Suprapubic skin (tissue), 4 donors: ENCODE results near the gene DRAM1. TPM values are rescaled to one million over a fixed set of nuclear protein-coding genes. Genes with fewer than 3 reads are reported as not detected.

Experiments
- DNase-seq, 2 donors: peaks; one replicate each; pipeline ENCODE4 v3.0.0-alpha.2; 2019; ENCODE audit warnings: low spot score in 2 of 2
- H3K27ac ChIP-seq: fragments of 200-600 bp; sonication (generic); one replicate; pipeline ENCODE4 v1.5.1; 2019
- H3K27me3 ChIP-seq: fragments of 200-600 bp; sonication (generic); one replicate; pipeline ENCODE4 v1.5.1; 2019
- H3K36me3 ChIP-seq: fragments of 200-600 bp; sonication (generic); one replicate; pipeline ENCODE4 v1.5.1; 2019
- H3K4me1 ChIP-seq: fragments of 200-600 bp; sonication (generic); one replicate; pipeline ENCODE4 v1.5.1; 2019
- H3K4me3 ChIP-seq: fragments of 200-600 bp; sonication (generic); one replicate; pipeline ENCODE4 v1.5.1; 2019; ENCODE audit warnings: mild to moderate bottlenecking
- H3K9me3 ChIP-seq: fragments of 200-600 bp; sonication (generic); one replicate; pipeline ENCODE4 v1.5.1; 2019
- EP300 ChIP-seq: sonication (generic); formaldehyde crosslinking; IDR thresholded peaks from one replicate; pipeline ENCODE4 v1.6.1; 2017; ENCODE audit warnings: antibody characterized with exemption
- POLR2A ChIP-seq, 2 donors: fragments of 450-650 bp; IDR thresholded peaks; one replicate each; pipeline ENCODE4 v1.6.1; 2017; ENCODE audit warnings: antibody characterized with exemption in 2 of 2, mild to moderate bottlenecking in 2 of 2, moderate library complexity in 2 of 2
- POLR2AphosphoS5 ChIP-seq, 3 donors: sonication (generic); formaldehyde crosslinking; IDR thresholded peaks; one replicate each; pipeline ENCODE4 v1.6.1; 2017; ENCODE audit warnings: antibody characterized with exemption in 3 of 3
- WGBS: methylation state at CpG from one replicate; pipeline ENCODE4 v1.1.5; 2018; 5-methylcytosine and 5-hydroxymethylcytosine counted together
- total RNA-seq, 4 donors: library from RNA; depleted of rRNA; stranded (reverse); fragments of >200 nt; gene quantifications; one replicate each; pipeline ENCODE4 v1.1.0, GENCODE V29; 2016
- TF ChIP-seq, protein P1 (sequence below), 2 donors: fragments of 200-600 bp in 1 of 2; fragments of 450-650 bp in 1 of 2; sonication (generic) in 1 of 2; IDR thresholded peaks; one replicate each; pipeline ENCODE4 v1.5.1; 2016 to 2019; ENCODE audit warnings: antibody characterized with exemption in 2 of 2, mild to moderate bottlenecking in 1 of 2, moderate library complexity in 1 of 2

The DRAM1 gene
- total RNA-seq, 4 donors from 2014 or later: 4.8 to 7.4 (median 6.9) TPM

DNA sequence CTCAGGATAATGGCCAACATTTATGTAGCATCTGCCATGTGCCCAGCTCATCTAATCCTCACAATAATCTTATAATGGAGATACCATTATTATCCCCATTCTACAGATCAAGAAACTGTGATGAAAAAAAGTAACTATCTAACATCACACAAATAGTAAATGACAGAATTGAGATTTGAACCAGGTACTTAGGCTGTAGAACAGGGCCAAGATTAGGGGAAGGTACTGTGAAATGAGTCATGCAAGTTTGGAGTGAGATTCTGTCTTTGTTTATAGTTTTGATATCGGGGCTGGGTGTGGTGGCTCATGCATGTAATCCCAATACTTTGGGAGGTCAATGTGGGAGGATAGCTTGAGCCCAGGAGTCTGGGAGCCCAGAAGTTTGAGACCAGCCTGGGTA, 45.4 kb upstream of the DRAM1 start:
- TF ChIP-seq POLR2AphosphoS5 (IDR thresholded peaks at IDR 0.05): no peak
- TF ChIP-seq, protein P1, sequence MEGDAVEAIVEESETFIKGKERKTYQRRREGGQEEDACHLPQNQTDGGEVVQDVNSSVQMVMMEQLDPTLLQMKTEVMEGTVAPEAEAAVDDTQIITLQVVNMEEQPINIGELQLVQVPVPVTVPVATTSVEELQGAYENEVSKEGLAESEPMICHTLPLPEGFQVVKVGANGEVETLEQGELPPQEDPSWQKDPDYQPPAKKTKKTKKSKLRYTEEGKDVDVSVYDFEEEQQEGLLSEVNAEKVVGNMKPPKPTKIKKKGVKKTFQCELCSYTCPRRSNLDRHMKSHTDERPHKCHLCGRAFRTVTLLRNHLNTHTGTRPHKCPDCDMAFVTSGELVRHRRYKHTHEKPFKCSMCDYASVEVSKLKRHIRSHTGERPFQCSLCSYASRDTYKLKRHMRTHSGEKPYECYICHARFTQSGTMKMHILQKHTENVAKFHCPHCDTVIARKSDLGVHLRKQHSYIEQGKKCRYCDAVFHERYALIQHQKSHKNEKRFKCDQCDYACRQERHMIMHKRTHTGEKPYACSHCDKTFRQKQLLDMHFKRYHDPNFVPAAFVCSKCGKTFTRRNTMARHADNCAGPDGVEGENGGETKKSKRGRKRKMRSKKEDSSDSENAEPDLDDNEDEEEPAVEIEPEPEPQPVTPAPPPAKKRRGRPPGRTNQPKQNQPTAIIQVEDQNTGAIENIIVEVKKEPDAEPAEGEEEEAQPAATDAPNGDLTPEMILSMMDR (IDR thresholded peaks at IDR 0.05): no peak
- TF ChIP-seq POLR2A (IDR thresholded peaks at IDR 0.05): no peak
- no peak for TF ChIP-seq EP300
- no peak overlapping the region for H3K4me3 ChIP-seq
- H3K27ac ChIP-seq: no peak overlapping the region
- H3K4me1 ChIP-seq: peaks cover 22% of the 10 kb centered on the region
- WGBS: 48% methylated on average over 1 of the region's 1 CpG
- no peak for DNase-seq
- H3K9me3 ChIP-seq: no peaks in the 10 kb centered on the region
- no peaks in the 10 kb centered on the region for H3K27me3 ChIP-seq
- H3K36me3 ChIP-seq: no peaks in the 10 kb centered on the region

DNA sequence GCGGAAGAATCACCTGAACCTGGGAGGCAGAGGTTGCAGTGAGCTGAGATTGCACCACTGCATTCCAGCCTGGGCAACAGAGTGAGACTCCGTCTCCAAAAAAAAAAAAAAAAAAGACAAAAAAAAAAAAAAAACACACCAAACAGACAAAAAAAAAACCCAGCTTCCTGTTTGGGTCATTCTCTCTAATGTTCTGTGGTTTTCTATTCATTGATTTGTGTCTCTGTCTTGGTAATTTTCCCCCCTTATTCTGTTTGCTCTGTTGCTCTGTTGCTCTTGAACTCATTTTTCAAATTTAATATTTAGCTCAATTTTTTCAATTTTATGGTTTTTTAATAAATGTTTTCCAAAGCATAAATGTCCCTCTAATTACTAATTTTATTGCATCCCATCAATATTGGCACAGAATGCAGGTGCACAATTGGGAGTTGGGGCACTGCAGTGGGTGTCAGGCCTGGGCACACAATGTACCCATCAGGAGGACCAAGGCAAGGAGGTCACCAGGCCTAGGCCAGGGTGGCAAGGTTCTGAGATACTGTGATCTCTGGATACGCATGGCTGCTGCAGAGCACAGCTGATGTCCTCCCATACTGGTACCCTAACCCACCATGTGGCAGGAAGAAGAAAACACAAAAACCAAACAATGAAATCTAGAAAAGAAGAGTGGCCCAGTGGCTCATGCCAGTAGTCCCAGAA, 38.6 kb upstream of the DRAM1 start:
- Histone ChIP-seq H3K4me3 (no peak overlapping the region), H3K27me3 (no peaks in the 10 kb centered on the region), H3K27ac (no peak overlapping the region), H3K9me3 (no peaks in the 10 kb centered on the region), H3K36me3 (no peaks in the 10 kb centered on the region), H3K4me1 (peaks cover 6% of the 10 kb centered on the region)
- no peak for TF ChIP-seq POLR2AphosphoS5 (IDR thresholded peaks at IDR 0.05)
- no peak for TF ChIP-seq POLR2A (IDR thresholded peaks at IDR 0.05)
- TF ChIP-seq, protein P1 (IDR thresholded peaks at IDR 0.05): no peak
- no peak for TF ChIP-seq EP300
- DNase-seq: no peak
- WGBS: 88% methylated on average over 3 of the region's 3 CpGs

DNA sequence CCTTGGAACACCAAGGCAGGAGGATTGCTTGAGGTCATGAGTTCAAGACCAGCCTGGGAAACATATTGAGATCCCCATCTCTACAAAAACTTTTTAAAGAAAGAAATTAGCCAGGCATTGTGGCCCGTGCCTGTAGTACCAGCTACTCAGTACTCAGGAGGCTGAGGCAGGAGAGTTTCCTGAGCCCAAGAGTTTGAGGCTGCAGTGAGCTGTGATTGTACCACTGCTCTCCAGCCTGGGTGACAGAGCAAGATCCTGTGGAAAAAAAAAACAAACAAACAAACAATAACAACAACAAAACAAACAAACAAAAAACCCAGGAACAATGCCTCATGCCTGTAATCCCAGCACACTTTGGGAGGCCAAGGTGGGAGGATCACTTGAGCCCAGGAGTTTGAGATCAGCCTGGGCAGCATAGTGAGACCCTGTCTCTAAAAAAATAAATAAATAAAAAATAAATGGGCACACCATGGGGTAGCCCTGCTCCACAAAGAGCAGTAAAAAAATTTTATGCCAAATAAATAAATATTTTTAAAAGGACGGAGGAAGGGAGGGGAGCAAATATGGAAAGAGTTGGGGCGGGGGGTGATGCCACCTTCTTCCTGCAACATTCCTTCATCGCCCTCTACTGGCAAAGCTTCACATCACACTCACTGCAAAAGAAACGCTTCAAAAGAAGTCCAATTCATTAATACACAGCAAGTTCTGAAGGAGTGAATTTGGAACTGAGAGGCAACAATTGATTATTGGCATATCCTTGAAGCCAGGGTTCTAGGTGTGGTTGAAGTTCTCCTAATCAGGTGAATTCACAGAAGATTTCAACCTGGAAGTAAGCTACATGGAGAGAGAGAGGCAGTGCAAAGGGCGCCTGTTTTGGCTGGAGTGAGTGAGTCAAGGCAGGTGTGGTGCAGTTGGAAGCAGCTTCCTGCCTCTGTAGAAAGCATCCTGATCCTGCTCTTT, 37.8 kb upstream of the DRAM1 start:
- Histone ChIP-seq H3K27ac (no peak overlapping the region), H3K36me3 (no peaks in the 10 kb centered on the region), H3K9me3 (no peaks in the 10 kb centered on the region), H3K4me1 (peaks cover 6% of the 10 kb centered on the region), H3K27me3 (no peaks in the 10 kb centered on the region), H3K4me3 (no peak overlapping the region)
- 30% methylated on average over 6 of the region's 6 CpGs for WGBS
- peak in 1 of 2 donors; percentile 75 for DNase-seq
- no peak for TF ChIP-seq POLR2A (IDR thresholded peaks at IDR 0.05)
- TF ChIP-seq, protein P1 (IDR thresholded peaks at IDR 0.05): peak; percentile 65 to 84

DNA sequence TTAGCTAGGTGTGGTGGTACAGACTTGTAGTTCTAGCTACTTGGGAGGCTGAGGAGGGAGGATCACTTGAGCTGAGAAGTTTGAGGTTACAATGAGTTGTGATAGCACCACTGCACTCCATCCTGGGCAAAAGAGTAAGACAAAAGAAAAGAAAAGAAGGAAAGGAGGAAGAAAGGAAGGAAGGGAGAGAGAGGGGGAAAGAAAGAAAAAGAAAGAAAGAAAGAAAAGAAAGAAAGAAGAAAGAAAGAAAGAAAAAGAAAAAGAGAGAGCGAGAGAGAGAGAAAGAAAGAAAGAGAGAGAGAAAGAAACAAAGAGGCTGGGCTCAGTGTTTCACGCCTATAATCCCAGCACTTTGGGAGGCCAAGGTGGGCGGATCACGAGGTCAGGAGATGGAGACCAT, 36.3 kb upstream of the DRAM1 start:
- DNase-seq: no peak
- 92% methylated on average over 4 of the region's 4 CpGs for WGBS
- Histone ChIP-seq H3K27ac (no peak overlapping the region), H3K36me3 (no peaks in the 10 kb centered on the region), H3K4me1 (peaks cover 6% of the 10 kb centered on the region), H3K27me3 (no peaks in the 10 kb centered on the region), H3K4me3 (no peak overlapping the region), H3K9me3 (no peaks in the 10 kb centered on the region)
- TF ChIP-seq EP300: no peak
- TF ChIP-seq POLR2AphosphoS5 (IDR thresholded peaks at IDR 0.05): no peak
- no peak for TF ChIP-seq POLR2A (IDR thresholded peaks at IDR 0.05)
- TF ChIP-seq, protein P1 (IDR thresholded peaks at IDR 0.05): no peak

DNA sequence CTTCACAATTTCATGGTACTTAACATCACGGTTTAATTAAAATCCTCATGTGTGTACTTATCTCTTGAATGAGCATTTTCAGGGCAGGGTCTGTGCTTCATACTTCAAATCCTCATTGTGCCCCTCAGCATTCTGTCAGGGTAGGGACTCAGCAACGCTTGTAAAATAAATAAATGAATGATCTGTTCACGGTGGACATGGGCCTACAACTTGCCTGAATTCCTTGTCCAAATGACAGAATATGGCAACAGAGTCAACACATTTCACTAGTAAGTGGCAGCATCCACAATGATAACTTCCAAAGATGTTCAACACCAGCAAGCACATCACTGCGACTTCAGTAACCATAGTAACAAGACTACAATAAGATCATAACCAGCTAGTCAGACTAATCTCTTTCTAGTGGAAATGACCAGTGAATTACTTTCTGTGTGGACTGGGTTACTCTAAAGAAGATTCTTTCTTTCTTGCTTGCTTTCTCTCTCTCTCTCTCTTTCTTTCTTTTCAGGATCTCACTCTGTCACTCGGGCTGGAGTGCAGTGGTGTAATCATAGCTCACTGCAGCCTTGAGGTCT, 32.2 kb upstream of the DRAM1 start:
- no peaks in the 10 kb centered on the region for H3K9me3 ChIP-seq
- H3K4me1 ChIP-seq: no peaks in the 10 kb centered on the region
- TF ChIP-seq EP300 (no peak), POLR2A (IDR thresholded peaks at IDR 0.05) (no peak), POLR2AphosphoS5 (IDR thresholded peaks at IDR 0.05) (no peak)
- no peaks in the 10 kb centered on the region for H3K36me3 ChIP-seq
- H3K27ac ChIP-seq: no peak overlapping the region
- 83% methylated on average over 5 of the region's 5 CpGs for WGBS
- DNase-seq: no peak
- H3K4me3 ChIP-seq: no peak overlapping the region
- H3K27me3 ChIP-seq: no peaks in the 10 kb centered on the region
